ENCODE measurements around the gene METAP1.
"Not testable (repeated sequence)": the region's sequence is repeated elsewhere in the genome, so short reads cannot be mapped to it uniquely, and the experiment has no call there.

The METAP1 gene

GRCh38 chr4:98995183-98996055 lies at the start of gene METAP1:
Gene METAP1, plus strand, starts transcription at chr4:98995721. Its CDS starts 33 bp downstream, at chr4:98995754.
- DNase-seq: peak; percentile 92

- DNase-seq: no peak
These were observed 49.2 kb upstream of the METAP1 start for GRCh38 chr4:98946359-98946758.

GRCh38 chr4:98950925-98951324 lies 44.6 kb upstream of the METAP1 start:
- DNase-seq: no peak

DNA sequence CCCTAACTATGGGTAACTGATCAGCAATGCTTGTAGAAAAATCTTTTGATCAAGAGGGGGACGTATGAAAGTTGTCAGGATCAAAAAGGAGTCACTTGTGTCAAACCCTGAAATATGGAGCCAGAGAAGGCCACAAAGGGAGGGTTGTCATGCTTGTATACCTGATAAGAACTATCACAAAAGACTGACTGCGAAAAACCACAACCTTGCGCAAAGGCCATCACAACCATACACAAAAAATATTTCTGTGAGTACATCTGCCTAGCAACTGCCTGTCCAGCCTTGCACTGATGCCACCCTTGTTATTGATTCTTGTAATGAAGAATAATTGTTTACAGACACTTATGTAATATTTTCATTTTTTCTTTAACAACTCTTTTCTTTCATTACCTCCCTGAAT lies 43.8 kb upstream of the METAP1 start:
- no peak for DNase-seq

DNA sequence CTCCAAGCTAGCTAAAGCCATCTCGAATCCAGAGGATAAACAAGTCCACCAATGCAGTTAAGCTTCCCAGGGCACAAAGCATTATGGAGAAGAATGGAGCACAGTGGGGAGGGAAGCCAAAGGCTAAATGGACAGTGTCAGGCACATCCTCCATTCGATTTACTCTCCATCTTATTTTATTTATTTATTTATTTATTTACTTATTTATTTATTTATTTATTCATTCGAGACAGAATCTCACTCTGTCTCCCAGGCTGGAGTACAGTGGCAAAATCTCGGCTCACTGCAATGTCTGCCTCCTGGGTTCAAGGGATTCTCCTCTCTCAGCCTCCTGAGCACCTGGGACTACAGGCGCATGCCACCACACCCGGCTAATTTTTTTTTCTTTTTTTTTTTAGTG lies 40.3 kb upstream of the METAP1 start:
- DNase-seq: no peak

- no peak for DNase-seq
These were observed 37.5 kb upstream of the METAP1 start for GRCh38 chr4:98958065-98958464.

GRCh38 chr4:98959411-98959810 lies 36.1 kb upstream of the METAP1 start:
- no peak for DNase-seq

- no peak for DNase-seq
These were observed 33.8 kb upstream of the METAP1 start for GRCh38 chr4:98961770-98962169.

- DNase-seq: no peak
These were observed 31.7 kb upstream of the METAP1 start for GRCh38 chr4:98963538-98964433.

DNA sequence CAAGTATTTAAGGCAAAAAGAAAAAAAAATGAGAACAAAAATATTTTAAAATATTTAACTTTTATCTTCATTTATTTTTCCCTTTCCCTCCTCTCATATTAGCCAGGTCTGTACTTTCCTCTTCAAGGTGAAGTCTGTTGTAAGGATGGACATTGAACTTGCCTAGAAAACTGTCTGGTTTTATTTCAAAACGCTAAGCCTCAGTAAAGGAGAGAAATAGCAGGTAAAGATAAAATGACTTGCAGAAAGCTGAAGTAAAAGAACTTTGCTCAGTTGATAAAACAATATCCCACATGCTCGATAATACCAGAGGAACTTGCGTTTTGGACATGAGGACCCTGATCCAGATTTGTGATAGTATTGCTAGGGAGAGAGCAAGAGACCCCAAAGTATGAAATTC lies 28.6 kb upstream of the METAP1 start:
- no peak for DNase-seq

DNA sequence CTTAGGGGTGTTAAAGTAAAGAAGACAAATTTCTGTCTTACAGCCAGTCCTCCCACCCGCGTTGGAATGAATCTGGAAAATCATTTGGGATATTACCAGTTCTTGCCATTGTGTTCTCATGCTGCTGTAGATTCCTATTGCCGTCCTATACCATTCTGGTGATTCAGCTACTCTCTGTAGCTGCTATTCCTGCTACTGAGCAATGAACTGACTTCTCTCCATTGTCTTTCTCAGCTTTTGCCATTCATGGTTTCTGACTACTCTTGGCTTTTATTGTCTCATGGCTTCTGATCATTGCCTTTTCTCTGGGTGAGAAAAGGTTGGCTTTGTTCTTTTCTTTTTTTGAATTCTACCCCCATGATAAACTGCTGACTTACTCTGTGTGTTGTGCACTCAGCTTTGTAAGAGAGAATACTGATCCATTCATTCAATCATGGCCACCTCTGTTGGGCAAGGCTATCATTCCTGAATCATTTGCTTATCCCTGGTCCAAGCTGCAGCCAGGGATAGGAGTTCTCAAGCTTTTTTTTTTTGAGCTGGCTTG lies 27.7 kb upstream of the METAP1 start:
- no peak for DNase-seq

DNA sequence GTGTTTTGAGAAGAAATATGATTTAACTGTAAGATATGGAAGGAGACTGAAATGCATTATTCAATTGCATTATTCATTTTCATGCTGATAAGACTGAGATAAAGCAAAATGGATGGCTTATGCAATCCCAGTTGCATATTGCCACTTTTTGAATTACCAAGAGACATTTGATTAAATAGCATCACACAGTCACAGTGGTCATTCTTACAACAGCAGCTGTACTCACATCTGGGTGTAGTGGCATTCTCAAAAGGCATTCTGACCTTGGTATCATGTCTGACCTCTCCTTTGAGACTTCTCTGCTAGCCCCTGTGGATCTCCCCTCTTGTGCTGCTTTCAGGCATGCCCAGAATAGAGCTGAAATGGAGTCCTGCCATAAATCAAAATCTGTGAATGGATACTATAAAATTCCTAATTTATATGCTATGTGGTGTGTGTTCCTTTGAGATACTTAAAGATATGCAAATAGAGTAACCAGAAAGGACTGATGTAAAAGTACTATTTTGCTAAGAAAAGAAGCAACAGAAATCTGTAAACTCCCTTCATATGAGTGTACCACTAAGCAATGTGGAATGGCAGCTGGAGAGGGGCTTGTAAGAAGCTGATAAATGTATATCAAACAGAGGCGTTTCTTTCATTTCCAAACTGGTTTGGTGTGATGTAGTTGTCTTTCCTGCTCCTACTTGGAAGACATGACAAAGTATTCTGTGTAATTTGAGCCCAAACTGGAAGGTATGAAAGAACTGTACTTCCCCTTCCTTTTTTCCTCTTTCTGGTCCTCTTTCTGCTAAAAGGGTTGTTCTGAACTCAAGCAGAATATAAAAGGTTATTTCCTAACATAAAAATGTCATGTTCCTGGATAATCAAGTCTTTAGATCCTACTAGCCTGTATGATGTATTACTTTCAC lies 25.4 kb upstream of the METAP1 start:
- DNase-seq: no peak

GRCh38 chr4:98976716-98977115 lies 18.8 kb upstream of the METAP1 start:
- DNase-seq: no peak

DNA sequence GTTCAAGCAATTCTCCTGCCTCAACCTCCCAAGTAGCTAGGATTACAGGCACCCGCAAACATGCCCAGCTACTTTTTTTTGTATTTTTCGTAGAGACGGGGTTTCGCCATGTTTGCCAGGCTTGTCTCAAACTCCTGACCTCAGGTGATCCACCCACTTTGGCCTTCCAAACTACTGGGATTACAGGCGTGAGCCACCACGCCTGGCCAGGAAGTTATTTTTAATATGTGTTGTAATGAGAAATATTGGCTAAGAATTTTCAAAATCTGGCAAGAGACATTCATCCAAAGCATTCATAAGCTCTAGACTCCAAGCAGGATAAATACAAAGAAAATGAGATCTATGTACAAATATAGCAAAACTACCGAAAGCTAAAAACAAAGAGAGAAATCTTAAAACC lies 18.0 kb upstream of the METAP1 start:
- DNase-seq: no peak

- no peak for DNase-seq
These were observed 7.8 kb upstream of the METAP1 start for GRCh38 chr4:98987720-98988119.

GRCh38 chr4:98992835-98993234 lies 2.7 kb upstream of the METAP1 start:
- not testable (repeated sequence) for DNase-seq

- no peak for DNase-seq
These were observed 2.0 kb upstream of the METAP1 start for GRCh38 chr4:98993419-98994071.

GRCh38 chr4:98994474-98995182 lies 893 bp upstream of the METAP1 start:
- DNase-seq: no peak

DNA sequence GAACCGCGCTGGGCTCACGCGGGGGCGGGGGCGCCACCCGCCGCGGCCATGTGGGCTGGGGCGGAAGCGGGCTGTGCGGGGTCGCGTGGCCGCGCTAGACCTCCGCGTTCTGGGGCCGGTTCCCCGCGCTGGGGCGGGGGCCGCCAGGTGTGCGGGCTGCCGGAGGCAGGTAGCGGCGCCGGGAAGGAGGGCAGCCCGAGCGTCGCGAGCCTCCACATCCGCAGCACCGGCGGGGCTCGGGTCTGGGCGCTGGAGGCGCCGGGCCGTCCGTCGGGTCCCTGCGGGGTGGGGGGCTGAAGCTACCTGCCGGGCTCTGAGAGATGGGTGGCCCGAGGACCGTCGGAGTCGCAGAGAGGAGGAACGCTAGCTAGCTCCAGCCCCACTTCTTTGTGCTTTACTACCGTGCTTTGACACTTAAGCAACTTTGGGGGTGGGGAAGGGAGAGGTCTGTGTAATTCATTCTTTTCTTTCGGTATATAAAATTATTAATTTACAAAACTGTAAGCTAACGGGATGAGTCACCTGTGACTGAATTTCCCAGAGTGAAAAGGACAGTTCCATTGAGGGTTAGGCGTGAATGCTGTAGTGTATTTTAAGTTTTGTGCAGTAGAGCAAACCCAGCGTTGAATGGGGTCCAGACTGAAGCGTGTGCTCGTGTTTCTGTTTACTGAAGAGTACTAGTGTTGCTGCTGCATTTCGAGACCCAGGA lies 689 bp downstream of the METAP1 start:
- DNase-seq: no peak

- no peak for DNase-seq
These were observed 1.2 kb downstream of the METAP1 start for GRCh38 chr4:98996765-98997068.

DNA sequence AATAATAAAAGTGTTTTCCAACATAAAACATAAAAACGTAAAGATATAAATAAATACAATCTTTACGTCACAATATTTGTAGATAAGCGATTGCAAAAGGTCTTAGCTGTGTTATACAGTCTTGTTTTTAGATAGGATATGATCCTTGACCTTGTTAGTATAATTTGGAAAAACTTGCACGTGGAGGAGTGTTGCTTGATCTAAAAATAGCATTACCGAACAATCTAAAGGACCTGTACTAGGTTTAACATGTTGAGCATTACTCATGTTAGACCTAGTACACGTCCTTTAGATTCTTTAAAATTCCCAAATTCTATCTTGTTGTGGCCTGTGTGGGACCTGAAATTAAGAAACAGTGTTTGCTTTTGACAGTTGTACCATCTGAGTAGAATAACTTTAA lies 1.6 kb downstream of the METAP1 start:
- no peak for DNase-seq

Measured in NK-92 treated with Interleukin-12 subunit alpha and Interleukin-12 subunit beta, amount 100 ng/mL, for 24 hours (cell line).